Thyroid gland (tissue), 4 donors: ENCODE results near the gene FNDC10.

ENCODE experiments used
- CTCF ChIP-seq, 6 experiments: fragments of 200-600 bp in 3 of 6; fragments of 450-650 bp in 3 of 6; sonication (generic) in 3 of 6; IDR thresholded peaks; one replicate each; pipeline ENCODE4 v1.5.1; 2016 to 2019; ENCODE audit warnings: antibody characterized with exemption in 6 of 6, mild to moderate bottlenecking in 2 of 6, inconsistent platforms in 1 of 6, moderate library complexity in 1 of 6
- POLR2A ChIP-seq, 2 donors: fragments of 450-650 bp; IDR thresholded peaks; one replicate each; pipeline ENCODE4 v1.6.1; 2017; ENCODE audit warnings: antibody characterized with exemption in 2 of 2, mild to moderate bottlenecking in 2 of 2, moderate library complexity in 1 of 2

DNA sequence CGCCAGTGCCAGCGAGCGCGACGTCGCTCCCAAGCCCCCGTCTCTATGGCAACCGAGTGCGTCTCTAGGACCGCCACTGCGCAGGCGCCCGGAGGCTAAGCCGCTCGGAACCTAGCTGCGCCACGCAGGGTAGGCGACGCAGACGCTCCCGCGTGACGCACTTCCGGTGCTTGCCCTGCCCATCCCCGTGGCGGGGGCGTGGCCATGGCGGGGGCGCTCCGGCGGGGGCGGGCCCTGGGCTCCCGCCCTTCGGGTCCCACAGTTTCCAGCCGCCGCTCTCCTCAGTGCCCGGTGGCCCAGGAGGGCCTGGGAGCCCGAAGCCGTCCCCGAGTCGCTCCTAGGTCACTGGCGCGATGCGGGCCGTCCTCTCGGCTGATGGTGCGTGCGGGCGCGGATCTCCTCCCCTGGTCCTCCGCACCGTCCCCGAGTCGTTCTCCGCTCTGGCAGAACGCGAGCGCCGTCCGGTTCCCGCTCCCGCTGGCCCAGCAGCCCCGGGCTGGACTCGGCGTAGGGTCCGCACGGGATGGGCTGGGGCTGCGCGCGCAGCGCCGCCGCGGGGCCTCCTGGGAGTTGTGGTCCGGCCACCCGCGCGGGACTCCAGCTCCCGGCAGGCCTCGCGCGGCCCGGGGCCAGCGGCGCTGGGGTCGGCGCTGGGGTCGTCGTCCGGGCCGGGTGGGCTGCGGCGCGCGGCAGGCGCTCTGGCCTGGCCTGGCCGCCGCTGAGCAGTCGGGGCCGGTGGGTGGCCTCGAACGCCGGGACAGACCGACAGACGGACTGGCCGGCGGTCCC lies 15.5 kb upstream of the FNDC10 start, which contains the start of gene MIB2:
- TF ChIP-seq CTCF (IDR thresholded peaks at IDR 0.05) (peak in 1 of 6 experiments; percentile 16), POLR2A (IDR thresholded peaks at IDR 0.05) (peak; percentile 64 to 88)
